ENCODE data around the gene ZMAT5.

DNA sequence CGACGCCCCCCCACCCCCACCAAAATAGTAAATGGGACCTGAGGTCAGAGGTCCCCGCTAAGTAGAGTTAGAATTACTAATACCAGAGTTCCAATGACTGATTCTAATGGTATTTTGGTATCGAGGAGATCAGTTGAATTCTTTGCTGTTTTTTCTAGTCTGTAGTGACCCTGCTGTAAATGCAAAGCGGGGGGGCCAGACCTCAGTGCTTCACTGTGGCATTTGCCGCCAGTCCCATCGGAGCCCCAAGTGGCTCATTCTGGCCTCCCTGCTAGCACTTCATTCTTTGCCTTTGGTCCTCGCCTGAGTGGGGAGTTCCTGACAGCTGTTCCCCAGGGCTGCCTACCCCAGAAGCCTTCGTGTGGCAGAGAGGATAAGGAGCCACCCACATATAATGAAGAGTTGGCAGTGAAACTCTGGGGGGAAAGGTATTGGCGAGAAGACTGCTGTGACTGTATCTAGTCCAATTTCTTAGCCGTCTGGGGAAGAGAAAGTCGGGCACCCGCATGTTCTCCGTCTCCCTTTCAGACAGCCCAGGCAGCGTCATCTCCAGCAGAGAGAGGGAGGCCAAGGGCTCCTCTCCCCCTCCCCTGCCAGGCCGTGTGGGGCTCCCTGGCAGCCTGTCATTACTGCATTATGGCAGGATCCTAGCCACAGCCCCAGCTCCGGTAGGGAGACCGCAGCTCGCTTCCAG lies 66.5 kb downstream of the ZMAT5 start:
- TF ChIP-seq CTCF (IDR thresholded peaks at IDR 0.05) (no peak), POLR2A (IDR thresholded peaks at IDR 0.05) (no peak)
